Measurements from ENCODE around the gene ZBTB17.

Gene ZBTB17

GRCh38 chr1:15954316-15954715, 21.6 kb downstream of the ZBTB17 start:
- no peak for TF ChIP-seq TAF1 (IDR thresholded peaks at IDR 0.05; ENCODE audit: borderline replicate concordance, insufficient read depth, low read length)
- no peak for TF ChIP-seq POLR2AphosphoS5 (IDR thresholded peaks at IDR 0.05; ENCODE audit: low read depth, low read length)
- TF ChIP-seq, protein P1, sequence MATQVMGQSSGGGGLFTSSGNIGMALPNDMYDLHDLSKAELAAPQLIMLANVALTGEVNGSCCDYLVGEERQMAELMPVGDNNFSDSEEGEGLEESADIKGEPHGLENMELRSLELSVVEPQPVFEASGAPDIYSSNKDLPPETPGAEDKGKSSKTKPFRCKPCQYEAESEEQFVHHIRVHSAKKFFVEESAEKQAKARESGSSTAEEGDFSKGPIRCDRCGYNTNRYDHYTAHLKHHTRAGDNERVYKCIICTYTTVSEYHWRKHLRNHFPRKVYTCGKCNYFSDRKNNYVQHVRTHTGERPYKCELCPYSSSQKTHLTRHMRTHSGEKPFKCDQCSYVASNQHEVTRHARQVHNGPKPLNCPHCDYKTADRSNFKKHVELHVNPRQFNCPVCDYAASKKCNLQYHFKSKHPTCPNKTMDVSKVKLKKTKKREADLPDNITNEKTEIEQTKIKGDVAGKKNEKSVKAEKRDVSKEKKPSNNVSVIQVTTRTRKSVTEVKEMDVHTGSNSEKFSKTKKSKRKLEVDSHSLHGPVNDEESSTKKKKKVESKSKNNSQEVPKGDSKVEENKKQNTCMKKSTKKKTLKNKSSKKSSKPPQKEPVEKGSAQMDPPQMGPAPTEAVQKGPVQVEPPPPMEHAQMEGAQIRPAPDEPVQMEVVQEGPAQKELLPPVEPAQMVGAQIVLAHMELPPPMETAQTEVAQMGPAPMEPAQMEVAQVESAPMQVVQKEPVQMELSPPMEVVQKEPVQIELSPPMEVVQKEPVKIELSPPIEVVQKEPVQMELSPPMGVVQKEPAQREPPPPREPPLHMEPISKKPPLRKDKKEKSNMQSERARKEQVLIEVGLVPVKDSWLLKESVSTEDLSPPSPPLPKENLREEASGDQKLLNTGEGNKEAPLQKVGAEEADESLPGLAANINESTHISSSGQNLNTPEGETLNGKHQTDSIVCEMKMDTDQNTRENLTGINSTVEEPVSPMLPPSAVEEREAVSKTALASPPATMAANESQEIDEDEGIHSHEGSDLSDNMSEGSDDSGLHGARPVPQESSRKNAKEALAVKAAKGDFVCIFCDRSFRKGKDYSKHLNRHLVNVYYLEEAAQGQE (IDR thresholded peaks at IDR 0.05; ENCODE audit: insufficient read depth in 1 of 2, low read depth in 2 of 2, low read length in 2 of 2) = no peak

DNA sequence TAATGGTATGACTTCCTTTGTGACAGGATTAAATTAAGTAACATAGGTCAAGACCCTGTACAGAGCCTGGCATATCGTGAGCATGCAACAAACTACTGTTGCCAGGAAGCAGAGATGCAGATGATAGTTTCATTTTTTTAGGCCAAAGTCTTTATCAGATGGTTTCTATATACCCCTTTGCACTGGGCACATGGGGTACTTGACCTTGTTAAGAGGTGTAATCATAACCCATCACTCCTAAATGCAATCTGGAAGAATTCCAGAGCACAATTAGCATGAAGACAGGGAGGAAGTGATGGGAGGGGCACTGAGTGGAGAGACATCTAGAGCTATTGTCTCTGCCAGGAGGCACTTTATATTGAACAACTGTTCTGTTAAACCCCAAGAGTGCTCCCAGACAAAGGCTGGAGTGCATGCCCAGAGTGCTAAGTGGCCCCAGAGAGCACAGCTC, 22.1 kb downstream of the ZBTB17 start:
- TF ChIP-seq SIN3A (IDR thresholded peaks at IDR 0.05; ENCODE audit: borderline replicate concordance, insufficient read depth, low read length) (no peak), POLR2AphosphoS5 (IDR thresholded peaks at IDR 0.05; ENCODE audit: low read depth, low read length) (no peak), FOXP2 (optimal IDR thresholded peaks at IDR 0.05; ENCODE audit: borderline replicate concordance, extremely low read depth, extremely low read length, insufficient read depth) (no peak), TAF1 (IDR thresholded peaks at IDR 0.05; ENCODE audit: borderline replicate concordance, insufficient read depth, low read length) (no peak)
- TF ChIP-seq, protein P1 (IDR thresholded peaks at IDR 0.05; ENCODE audit: insufficient read depth in 1 of 2, low read depth in 2 of 2, low read length in 2 of 2) = no peak

DNA sequence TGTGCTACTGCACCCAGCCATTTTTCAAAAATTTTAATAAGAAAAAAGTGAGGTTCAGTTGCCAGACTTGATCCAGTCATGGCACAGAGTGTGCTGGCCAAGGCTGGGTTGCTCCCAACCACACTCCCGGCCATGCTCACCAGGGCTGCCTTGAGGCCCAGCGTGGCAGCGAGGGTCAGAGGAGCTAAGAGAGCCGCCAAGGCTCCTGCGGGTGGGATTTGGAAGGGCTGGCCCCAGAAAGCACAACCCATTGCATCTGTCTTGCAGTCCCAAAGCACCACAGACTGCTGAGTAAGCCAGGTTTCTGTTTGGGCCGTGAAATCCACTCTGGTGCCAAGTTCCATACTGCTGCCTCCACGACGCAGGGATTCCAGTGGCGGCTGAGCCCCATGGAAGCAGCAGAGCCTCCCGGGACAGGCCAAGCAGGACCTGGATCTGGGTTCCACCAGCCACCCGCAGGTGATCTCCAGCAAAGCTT, 22.6 kb downstream of the ZBTB17 start:
- TF ChIP-seq TAF1 (IDR thresholded peaks at IDR 0.05; ENCODE audit: borderline replicate concordance, insufficient read depth, low read length) (no peak), FOXP2 (optimal IDR thresholded peaks at IDR 0.05; ENCODE audit: borderline replicate concordance, extremely low read depth, extremely low read length, insufficient read depth) (no peak), SIN3A (IDR thresholded peaks at IDR 0.05; ENCODE audit: borderline replicate concordance, insufficient read depth, low read length) (no peak), POLR2AphosphoS5 (IDR thresholded peaks at IDR 0.05; ENCODE audit: low read depth, low read length) (no peak)
- TF ChIP-seq, protein P1 (IDR thresholded peaks at IDR 0.05; ENCODE audit: insufficient read depth in 1 of 2, low read depth in 2 of 2, low read length in 2 of 2) = no peak

GRCh38 chr1:15952317-15953258, 23.3 kb downstream of the ZBTB17 start:
- TF ChIP-seq SIN3A (IDR thresholded peaks at IDR 0.05; ENCODE audit: borderline replicate concordance, insufficient read depth, low read length) = peak; percentile 37; the same call in 1 of the 2 replicates
- TF ChIP-seq POLR2AphosphoS5 (IDR thresholded peaks at IDR 0.05; ENCODE audit: low read depth, low read length) = no peak

DNA sequence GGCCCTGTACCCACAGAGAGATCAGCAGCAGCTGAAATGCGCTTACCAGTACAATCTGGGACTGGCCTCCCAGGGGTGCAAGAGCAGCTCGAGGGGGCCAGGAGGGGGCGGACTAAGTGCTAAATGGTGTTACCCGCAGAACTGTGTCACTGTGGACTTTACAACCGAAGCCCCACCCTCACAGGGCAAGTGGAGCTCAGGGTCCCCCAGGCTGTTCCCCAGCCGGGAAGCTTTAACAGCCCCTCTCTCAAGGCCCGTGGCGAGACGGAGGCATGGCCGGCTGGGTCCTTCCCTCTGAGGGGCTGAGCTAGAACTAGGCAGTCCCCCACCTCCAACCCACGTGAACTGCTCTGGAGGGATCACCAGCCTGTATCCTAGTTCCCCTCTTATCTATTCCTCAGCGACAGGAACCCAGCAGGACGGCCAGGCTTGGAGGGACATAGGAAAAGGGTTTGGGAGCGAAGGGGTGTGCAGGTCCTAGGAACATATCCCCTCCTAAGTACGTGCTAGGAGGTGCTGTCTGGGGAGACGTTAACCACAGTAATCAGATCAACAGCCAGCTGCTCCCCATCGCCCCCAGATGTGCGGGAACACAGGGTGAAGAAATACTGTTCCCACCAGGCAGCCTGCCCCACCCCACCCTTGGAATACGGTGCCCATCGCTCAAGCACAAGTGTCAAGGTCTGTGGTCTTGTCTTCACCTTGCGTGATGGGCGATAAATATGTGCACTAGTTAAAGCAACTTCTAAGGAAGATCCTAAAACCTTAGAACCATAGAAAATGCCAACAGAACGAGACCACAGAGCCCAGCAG, 24.4 kb downstream of the ZBTB17 start:
- TF ChIP-seq POLR2AphosphoS5 (IDR thresholded peaks at IDR 0.05; ENCODE audit: low read depth, low read length) (no peak), FOXP2 (optimal IDR thresholded peaks at IDR 0.05; ENCODE audit: borderline replicate concordance, extremely low read depth, extremely low read length, insufficient read depth) (no peak), SIN3A (IDR thresholded peaks at IDR 0.05; ENCODE audit: borderline replicate concordance, insufficient read depth, low read length) (no peak), TAF1 (IDR thresholded peaks at IDR 0.05; ENCODE audit: borderline replicate concordance, insufficient read depth, low read length) (no peak)
- TF ChIP-seq, protein P1 (IDR thresholded peaks at IDR 0.05; ENCODE audit: insufficient read depth in 1 of 2, low read depth in 2 of 2, low read length in 2 of 2) = no peak

Data from PFSK-1 (cell line).